Stimulated activated CD8-positive, alpha-beta memory T cell treated with anti-CD3 and anti-CD28 coated beads, Interleukin-2, amount 100 ng/mL, for 1 hour (primary cell): ENCODE data around the gene ADCY9.

ENCODE experiments used
- DNase-seq, 2 donors: peaks; one replicate each; pipeline ENCODE4 v3.0.0-alpha.2; 2020; ENCODE audit warnings: low read depth in 2 of 2

ADCY9 gene

DNA sequence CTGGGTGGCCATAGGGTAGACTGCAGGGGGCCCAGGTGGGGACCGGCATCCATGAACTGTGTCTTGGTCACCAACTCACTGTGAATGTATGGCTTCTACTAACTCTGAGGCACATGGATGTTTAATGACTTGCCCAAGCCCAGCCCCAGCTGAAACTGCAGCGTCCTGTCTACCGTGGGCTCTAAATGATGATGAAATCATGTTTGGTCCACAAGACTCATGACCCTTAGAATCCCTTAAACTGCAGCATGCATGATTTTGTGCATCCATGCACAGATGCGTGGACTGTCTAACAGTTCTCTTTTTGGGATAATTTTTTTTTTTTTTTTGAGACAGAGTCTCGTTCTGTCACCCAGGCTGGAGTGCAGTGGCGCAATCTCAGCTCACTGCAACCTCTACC, 203.3 kb downstream of the ADCY9 start:
- DNase-seq, result no peak
